Measurements from ENCODE around the gene TDP1. TPM values are rescaled to one million over a fixed set of nuclear protein-coding genes. Genes with fewer than 3 reads are reported as not detected.
A peak's percentile ranks its signal among the peaks of the same experiment; 100 is the strongest.

Gene TDP1
- total and polyA plus RNA-seq, 9 of the 15 experiments (the other 6 are each of a cell fraction or from before 2014, with no cell fraction given): 21.4 to 41.6 (median 32.3) TPM

DNA sequence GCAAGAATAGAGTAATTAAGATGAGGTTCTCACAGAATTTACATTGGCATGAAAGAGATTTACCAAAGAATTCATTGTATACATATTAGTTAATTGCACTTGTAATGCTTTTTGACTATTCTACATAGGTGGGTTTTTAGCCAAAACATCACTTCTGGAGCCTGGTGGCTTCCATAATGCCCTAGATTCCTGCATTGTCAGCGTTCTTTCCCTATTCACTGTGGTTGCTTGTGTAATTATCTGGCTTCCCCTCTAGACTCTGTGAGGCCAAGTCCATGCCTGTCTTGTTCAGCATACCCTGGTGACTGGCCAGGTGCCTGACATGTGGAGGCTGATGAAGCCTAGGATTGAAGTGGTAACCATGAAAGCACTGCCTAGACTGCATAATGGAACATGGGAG is 41.2 kb downstream of the TDP1 start:
- DNase-seq (ENCODE audit: extremely low read depth in 1 of 4, low spot score in 3 of 4) (no peak), FAIRE-seq (no peak), ATAC-seq (no peak)
- in situ Hi-C loops (cut with MboI) (no loop called here), intact Hi-C loops (cut with micrococcal nuclease) (no loop called here)
- WGBS (ENCODE audit: insufficient coverage, low coverage, missing lambda C conversion rate): 79% methylated on average over 1 of the region's 1 CpG
- no peak overlapping the region for H3K9ac ChIP-seq (ENCODE audit: insufficient read depth in 1 of 2, low read depth in 2 of 2, low read length in 2 of 2)
- POLR2A ChIA-PET: no interaction called here
- H3K79me2 ChIP-seq (ENCODE audit: control insufficient read depth, insufficient read depth, low read length): no peaks in the 10 kb centered on the region
- CTCF ChIA-PET (ENCODE audit: low intra/inter-chr PET ratio): no interaction called here
- no peak overlapping the region for H3K27ac ChIP-seq (ENCODE audit: extremely low read depth, low read depth, low read length)
- H3K36me3 ChIP-seq (ENCODE audit: control insufficient read depth, insufficient read depth, low read length): peaks cover 71% of the 10 kb centered on the region
- TF ChIP-seq CBX3 (IDR thresholded peaks at IDR 0.05; ENCODE audit: borderline replicate concordance in 1 of 2, low read length in 2 of 2) (no peak), YY1 (IDR thresholded peaks at IDR 0.05; ENCODE audit: borderline replicate concordance in 1 of 3, control insufficient read depth in 1 of 3, extremely low read depth in 1 of 3, insufficient read depth in 3 of 3, insufficient read length in 1 of 3, insufficient replicate concordance in 2 of 3, low read depth in 1 of 3, low read length in 2 of 3) (no peak), ZNF316 (IDR thresholded peaks at IDR 0.05) (peak; percentile 34; the same call in 1 of the 2 replicates)
- H3K4me2 ChIP-seq (ENCODE audit: insufficient read depth, low read length): no peak overlapping the region
- no peaks in the 10 kb centered on the region for H3K27me3 ChIP-seq (ENCODE audit: control insufficient read depth in 2 of 2, insufficient read depth in 2 of 2, low read length in 2 of 2)
- BruUV-seq (replicated peaks): no TSS peak
- H3K4me3 ChIP-seq: no peak overlapping the region
- H3K4me1 ChIP-seq (replicated peaks in 1 of 2; ENCODE audit: control insufficient read depth in 2 of 2, insufficient read depth in 2 of 2, low read length in 2 of 2): no peaks in the 10 kb centered on the region
- no peaks in the 10 kb centered on the region; the same call in 1 of the 2 replicates for H4K20me1 ChIP-seq (replicated peaks; ENCODE audit: control insufficient read depth, insufficient read depth, low read length)
- no peaks in the 10 kb centered on the region for H3K9me1 ChIP-seq (ENCODE audit: control insufficient read depth, insufficient read depth, low read length)
- no peaks in the 10 kb centered on the region for H3K9me3 ChIP-seq (replicated peaks; ENCODE audit: control insufficient read depth, insufficient read depth, low read depth, low read length)
- no peak overlapping the region for H2AFZ ChIP-seq (ENCODE audit: low read depth, low read length)

DNA sequence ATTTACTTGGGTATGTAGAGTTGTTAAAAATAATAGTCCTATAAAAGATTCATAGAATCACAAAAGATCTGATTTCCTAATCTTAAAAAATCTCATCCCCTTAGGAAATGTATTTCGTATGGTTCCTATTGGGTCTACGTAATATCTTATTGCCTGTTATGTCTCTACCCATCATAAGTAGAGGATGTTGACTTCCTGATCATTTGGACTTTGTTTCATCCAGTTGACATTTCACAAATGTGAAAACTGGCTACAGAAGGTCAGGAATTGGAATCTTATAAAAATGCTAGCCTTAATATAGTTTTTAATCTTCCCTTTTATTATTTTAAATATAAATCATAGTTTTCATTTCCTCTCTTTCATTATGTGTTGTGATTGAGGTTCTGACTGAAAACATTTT is 45.2 kb downstream of the TDP1 start:
- POLR2A ChIA-PET: no interaction called here
- no peak overlapping the region for H3K9ac ChIP-seq (ENCODE audit: insufficient read depth in 1 of 2, low read depth in 2 of 2, low read length in 2 of 2)
- intact Hi-C loops (cut with micrococcal nuclease): no loop called here

More for the DNA sequence above, 45.2 kb downstream of the TDP1 start:
- DNase-seq (ENCODE audit: extremely low read depth in 1 of 4, low spot score in 3 of 4) (no peak), ATAC-seq (no peak), FAIRE-seq (no peak)
- CTCF ChIA-PET (ENCODE audit: low intra/inter-chr PET ratio): no interaction called here
- H3K79me2 ChIP-seq (ENCODE audit: control insufficient read depth, insufficient read depth, low read length): no peaks in the 10 kb centered on the region
- TF ChIP-seq HLTF (IDR thresholded peaks at IDR 0.05) (no peak), PYGO2 (tag; IDR thresholded peaks at IDR 0.05) (no peak), TEAD1 (CRISPR knock-in tag; IDR thresholded peaks at IDR 0.05) (no peak), ZNF224 (CRISPR knock-in tag; IDR thresholded peaks at IDR 0.05) (no peak), EP300 (IDR thresholded peaks at IDR 0.05; ENCODE audit: low read length) (no peak), HNRNPL (IDR thresholded peaks at IDR 0.05; ENCODE audit: low read depth, low read length) (no peak), HDAC2 (IDR thresholded peaks at IDR 0.05) (no peak), ZNF668 (CRISPR knock-in tag; IDR thresholded peaks at IDR 0.05) (no peak)
- H4K20me1 ChIP-seq (replicated peaks; ENCODE audit: control insufficient read depth, insufficient read depth, low read length): no peaks in the 10 kb centered on the region; the same call in 1 of the 2 replicates
- in situ Hi-C loops (cut with MboI): no loop called here
- H3K4me1 ChIP-seq (replicated peaks in 1 of 2; ENCODE audit: control insufficient read depth in 2 of 2, insufficient read depth in 2 of 2, low read length in 2 of 2): peaks cover 0 to 2% of the 10 kb centered on the region in 2 experiments; a peak in 1 of 5 replicates
- no peaks in the 10 kb centered on the region for H3K27me3 ChIP-seq (ENCODE audit: control insufficient read depth in 2 of 2, insufficient read depth in 2 of 2, low read length in 2 of 2)
- 87% methylated on average over 2 of the region's 2 CpGs for WGBS (ENCODE audit: insufficient coverage, low coverage, missing lambda C conversion rate)
- H3K36me3 ChIP-seq (ENCODE audit: control insufficient read depth, insufficient read depth, low read length): peaks cover 51% of the 10 kb centered on the region; the same call in 2 of the 3 replicates
- no peak overlapping the region for H3K27ac ChIP-seq (ENCODE audit: extremely low read depth, low read depth, low read length)
- no peak overlapping the region for H3K4me3 ChIP-seq
- no peaks in the 10 kb centered on the region for H3K9me3 ChIP-seq (replicated peaks; ENCODE audit: control insufficient read depth, insufficient read depth, low read depth, low read length)
- no peaks in the 10 kb centered on the region for H3K9me1 ChIP-seq (ENCODE audit: control insufficient read depth, insufficient read depth, low read length)
- H3K4me2 ChIP-seq (ENCODE audit: insufficient read depth, low read length): no peak overlapping the region
- BruUV-seq (replicated peaks): no TSS peak
- H2AFZ ChIP-seq (ENCODE audit: low read depth, low read length): no peak overlapping the region
